Memory B cell (primary cell): ENCODE data around the gene IQSEC3.
"Not testable (repeated sequence)": the region's sequence is repeated elsewhere in the genome, so short reads cannot be mapped to it uniquely, and the experiment has no call there.

ENCODE experiments used
- ATAC-seq: fragments of 150-1000 bp; cut with Tn5 transposase; 2 replicates; pipeline ENCODE4 v1.10.0; 2021; ENCODE audit warnings: low read depth, mild to moderate bottlenecking, moderate library complexity
- DNase-seq, 2 donors: peaks; one replicate each; pipeline ENCODE4 v3.0.0; 2022; ENCODE audit warnings: low spot score in 2 of 2
- H3K27ac Mint-ChIP-seq: one replicate; pipeline ENCODE4 v1.8.0; 2022; ENCODE audit warnings: mild to moderate bottlenecking, moderate library complexity, mixed read lengths
- H3K27me3 Mint-ChIP-seq: one replicate; pipeline ENCODE4 v1.8.0; 2022; ENCODE audit warnings: mixed read lengths
- H3K36me3 Mint-ChIP-seq: one replicate; pipeline ENCODE4 v1.8.0; 2022; ENCODE audit warnings: mild to moderate bottlenecking, mixed read lengths
- H3K4me1 Mint-ChIP-seq: one replicate; pipeline ENCODE4 v1.8.0; 2022; ENCODE audit warnings: mixed read lengths
- H3K4me3 Mint-ChIP-seq: one replicate; pipeline ENCODE4 v1.8.0; 2022; ENCODE audit warnings: mild to moderate bottlenecking, moderate library complexity, mixed read lengths
- H3K9me3 Mint-ChIP-seq: one replicate; pipeline ENCODE4 v1.8.0; 2022; ENCODE audit warnings: mixed read lengths

IQSEC3 gene

DNA sequence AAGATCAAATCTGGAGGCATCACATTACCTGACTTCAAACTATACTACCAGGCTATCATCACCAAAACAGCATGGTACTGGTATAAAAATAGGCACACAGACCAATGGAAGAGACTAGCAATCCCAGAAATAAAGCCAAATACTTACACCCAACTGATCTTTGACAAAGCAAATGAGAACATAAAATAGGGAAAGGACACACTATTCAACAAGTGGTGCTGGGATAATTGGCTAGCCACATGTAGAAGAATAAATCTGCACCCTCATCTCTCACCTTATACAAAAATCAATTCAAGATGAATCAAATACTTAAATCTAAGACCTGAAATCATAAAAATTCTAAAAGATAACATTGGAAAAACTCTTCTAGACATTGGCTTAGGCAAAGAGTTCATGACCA lies 4.7 kb upstream of the IQSEC3 start:
- H3K4me3 Mint-ChIP-seq, H3K36me3 Mint-ChIP-seq, DNase-seq, ATAC-seq, H3K4me1 Mint-ChIP-seq, H3K27ac Mint-ChIP-seq: not testable (repeated sequence)
- H3K9me3 Mint-ChIP-seq, result peaks cover 27% of the 10 kb centered on the region
- peaks cover 26% of the 10 kb centered on the region for H3K27me3 Mint-ChIP-seq

DNA sequence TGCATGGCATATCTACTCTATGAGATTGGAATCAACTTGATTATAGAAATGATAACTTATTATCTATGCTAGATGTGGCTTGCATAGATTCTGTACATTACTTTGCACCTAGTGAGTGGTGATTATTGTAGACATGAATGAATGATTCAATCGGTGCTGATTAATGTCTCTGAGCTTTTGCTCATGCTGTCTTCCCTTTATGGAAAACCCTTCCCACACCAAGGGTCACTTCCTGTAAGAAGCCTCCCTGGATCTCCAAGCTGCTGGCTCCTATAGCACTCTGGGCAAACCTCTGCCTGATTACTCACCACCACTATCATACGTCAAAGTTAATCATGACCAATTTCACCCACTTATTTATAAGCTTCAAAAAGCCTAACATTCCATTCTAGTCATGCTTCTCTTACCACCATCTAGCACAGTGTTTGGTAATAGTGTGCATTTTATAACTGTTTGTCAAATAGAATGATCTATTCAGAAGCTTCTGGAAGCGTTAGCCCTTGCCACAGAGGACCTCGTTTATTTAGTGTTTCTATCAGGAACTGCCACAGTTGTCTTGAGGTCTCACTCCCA lies 990 bp upstream of the IQSEC3 start:
- DNase-seq, H3K4me3 Mint-ChIP-seq, H3K36me3 Mint-ChIP-seq, ATAC-seq, H3K27ac Mint-ChIP-seq, H3K9me3 Mint-ChIP-seq, H3K4me1 Mint-ChIP-seq: not testable (repeated sequence)
- peaks cover 17% of the 10 kb centered on the region for H3K27me3 Mint-ChIP-seq

- ATAC-seq (peak; percentile 65), DNase-seq (peak in 1 of 2 donors; percentile 30)
- peaks cover 25% of the 10 kb centered on the region for H3K27me3 Mint-ChIP-seq
- not testable (repeated sequence) for H3K9me3 Mint-ChIP-seq, H3K27ac Mint-ChIP-seq, H3K4me3 Mint-ChIP-seq, H3K36me3 Mint-ChIP-seq, H3K4me1 Mint-ChIP-seq
These were observed 376 bp downstream of the IQSEC3 start for GRCh38 chr12:66782-67504.

DNA sequence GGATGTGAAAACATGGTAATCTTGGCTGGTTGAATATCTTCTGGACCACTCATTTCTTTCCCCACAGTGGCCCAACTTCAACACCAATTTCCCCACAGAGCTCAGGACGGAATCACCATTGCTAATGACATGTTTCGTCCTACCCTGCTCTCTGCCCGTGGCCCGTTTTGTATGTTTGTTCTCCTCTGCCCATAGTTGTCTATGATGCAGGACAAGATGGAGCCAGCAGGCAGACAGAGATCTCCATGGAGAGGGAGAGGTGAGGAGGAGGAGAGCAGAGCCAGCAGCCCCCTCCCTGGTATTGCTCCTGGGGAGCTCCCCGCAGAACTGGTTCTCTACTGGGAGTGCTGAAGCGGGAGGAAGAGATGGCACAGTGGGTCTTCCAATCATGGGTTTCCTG lies 3.1 kb downstream of the IQSEC3 start:
- not testable (repeated sequence) for H3K9me3 Mint-ChIP-seq, H3K4me3 Mint-ChIP-seq, H3K36me3 Mint-ChIP-seq, H3K4me1 Mint-ChIP-seq, H3K27ac Mint-ChIP-seq, ATAC-seq, DNase-seq
- peaks cover 27% of the 10 kb centered on the region for H3K27me3 Mint-ChIP-seq

GRCh38 chr12:70541-70940 lies 4.0 kb downstream of the IQSEC3 start:
- H3K27me3 Mint-ChIP-seq, result peaks cover 28% of the 10 kb centered on the region
- DNase-seq, H3K4me3 Mint-ChIP-seq: not testable (repeated sequence)

DNA sequence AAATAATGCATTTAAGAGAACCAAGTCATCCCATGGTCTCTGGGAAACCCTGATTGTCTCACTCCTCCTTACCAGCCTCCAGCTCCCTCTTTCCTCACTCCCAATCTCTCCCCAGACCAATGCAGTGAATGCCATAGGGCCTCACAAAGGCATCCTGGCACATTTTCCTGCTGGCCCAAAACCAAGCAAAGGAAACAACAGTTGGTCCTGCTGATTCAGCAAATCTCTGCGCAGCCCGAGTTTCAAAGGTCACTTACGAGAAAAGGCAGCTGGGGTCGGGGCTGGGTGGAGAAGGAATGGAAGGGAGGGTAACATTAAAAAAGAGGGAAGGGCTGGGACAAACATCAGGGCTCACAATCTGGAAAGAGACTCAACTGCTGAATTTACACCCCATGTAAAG lies 5.5 kb downstream of the IQSEC3 start:
- not testable (repeated sequence) for ATAC-seq, H3K4me3 Mint-ChIP-seq, H3K27ac Mint-ChIP-seq, DNase-seq, H3K4me1 Mint-ChIP-seq, H3K36me3 Mint-ChIP-seq, H3K9me3 Mint-ChIP-seq
- H3K27me3 Mint-ChIP-seq, result peaks cover 35% of the 10 kb centered on the region

More at GRCh38 chr12:70541-70940, 4.0 kb downstream of the IQSEC3 start:
- not testable (repeated sequence) for H3K27ac Mint-ChIP-seq, ATAC-seq, H3K36me3 Mint-ChIP-seq, H3K9me3 Mint-ChIP-seq, H3K4me1 Mint-ChIP-seq

- H3K9me3 Mint-ChIP-seq, H3K4me3 Mint-ChIP-seq, ATAC-seq, H3K4me1 Mint-ChIP-seq, DNase-seq, H3K27ac Mint-ChIP-seq, H3K36me3 Mint-ChIP-seq: not testable (repeated sequence)
- H3K27me3 Mint-ChIP-seq, result peaks cover 32% of the 10 kb centered on the region
These were observed 8.0 kb downstream of the IQSEC3 start for GRCh38 chr12:74420-75190.

GRCh38 chr12:75541-75940 lies 9.0 kb downstream of the IQSEC3 start:
- H3K27me3 Mint-ChIP-seq, result peaks cover 29% of the 10 kb centered on the region
- H3K4me1 Mint-ChIP-seq, H3K4me3 Mint-ChIP-seq, ATAC-seq, H3K36me3 Mint-ChIP-seq, H3K27ac Mint-ChIP-seq, DNase-seq, H3K9me3 Mint-ChIP-seq: not testable (repeated sequence)

GRCh38 chr12:76102-76501 lies 9.5 kb downstream of the IQSEC3 start:
- not testable (repeated sequence) for ATAC-seq, H3K27ac Mint-ChIP-seq, H3K4me3 Mint-ChIP-seq, H3K4me1 Mint-ChIP-seq, H3K36me3 Mint-ChIP-seq, H3K9me3 Mint-ChIP-seq, DNase-seq
- peaks cover 29% of the 10 kb centered on the region for H3K27me3 Mint-ChIP-seq

DNA sequence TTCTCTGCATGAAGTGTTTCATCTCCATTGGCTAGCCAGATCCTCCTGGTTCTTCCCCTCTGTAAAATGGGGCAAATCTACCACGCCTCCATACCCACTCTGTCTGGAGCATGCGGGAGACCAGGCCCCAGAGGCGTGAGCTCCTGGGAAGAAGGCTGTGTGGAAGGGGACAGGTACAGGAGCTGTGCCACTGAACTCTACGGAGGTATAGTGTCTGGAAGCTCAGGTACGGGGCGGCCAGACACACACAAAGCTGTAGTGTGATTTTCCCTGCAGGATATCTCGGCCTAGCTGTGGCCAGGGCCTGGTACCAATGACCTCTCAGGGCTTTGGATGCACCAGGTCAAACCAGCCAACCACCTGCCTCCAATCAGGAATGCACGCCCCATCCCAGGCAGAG lies 10.0 kb downstream of the IQSEC3 start:
- not testable (repeated sequence) for H3K4me1 Mint-ChIP-seq, H3K4me3 Mint-ChIP-seq, DNase-seq, H3K9me3 Mint-ChIP-seq, ATAC-seq, H3K27ac Mint-ChIP-seq, H3K36me3 Mint-ChIP-seq
- H3K27me3 Mint-ChIP-seq, result peaks cover 30% of the 10 kb centered on the region

GRCh38 chr12:77101-77719 lies 10.6 kb downstream of the IQSEC3 start:
- not testable (repeated sequence) for H3K4me1 Mint-ChIP-seq, ATAC-seq, H3K27ac Mint-ChIP-seq, H3K9me3 Mint-ChIP-seq, DNase-seq, H3K36me3 Mint-ChIP-seq, H3K4me3 Mint-ChIP-seq
- H3K27me3 Mint-ChIP-seq, result peaks cover 31% of the 10 kb centered on the region

DNA sequence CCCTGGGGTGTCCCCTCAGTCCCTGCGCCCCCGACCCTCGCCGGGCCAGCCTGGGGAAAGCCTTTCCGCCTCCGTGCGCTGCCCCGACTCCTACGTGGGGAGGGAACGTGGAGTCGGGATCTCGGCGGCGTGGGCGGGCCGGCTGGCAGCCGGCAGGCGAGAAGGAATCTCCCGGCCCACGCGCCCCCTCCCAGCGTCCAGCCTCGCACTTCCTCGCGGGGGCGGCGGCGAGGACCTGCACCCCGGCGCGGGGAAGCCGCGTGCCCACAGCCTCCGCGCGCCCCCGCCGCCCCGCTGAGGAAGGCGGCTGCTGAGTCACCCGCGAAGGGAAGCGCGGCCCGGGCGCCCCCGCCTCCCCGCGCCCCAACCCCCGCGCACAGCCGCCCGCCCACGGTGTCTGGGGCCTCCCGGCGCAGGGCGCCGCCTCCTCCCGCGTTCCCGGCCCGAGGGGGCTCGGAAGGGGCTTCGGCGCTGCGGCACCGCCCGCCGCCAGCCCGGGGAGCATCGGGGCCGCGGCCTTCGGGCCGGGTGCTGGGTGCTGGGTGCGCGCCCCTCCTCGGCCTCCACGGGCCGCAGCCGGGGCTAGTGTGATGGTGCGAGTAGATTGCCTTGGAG lies 11.3 kb downstream of the IQSEC3 start:
- H3K4me3 Mint-ChIP-seq, ATAC-seq, H3K4me1 Mint-ChIP-seq, H3K36me3 Mint-ChIP-seq, DNase-seq, H3K27ac Mint-ChIP-seq, H3K9me3 Mint-ChIP-seq: not testable (repeated sequence)
- peaks cover 32% of the 10 kb centered on the region for H3K27me3 Mint-ChIP-seq

- DNase-seq, result no peak
- Mint-ChIP-seq H3K36me3 (no peaks in the 10 kb centered on the region), H3K9me3 (no peaks in the 10 kb centered on the region), H3K27ac (no peak overlapping the region), H3K4me1 (no peaks in the 10 kb centered on the region), H3K27me3 (peaks cover 38% of the 10 kb centered on the region), H3K4me3 (no peak overlapping the region)
- ATAC-seq, result no peak
These were observed 12.4 kb downstream of the IQSEC3 start for GRCh38 chr12:78981-79380.
